ENCODE results near the gene ARMC9. TPM values are rescaled to one million over a fixed set of nuclear protein-coding genes. Genes with fewer than 3 reads are reported as not detected.

ARMC9 gene
- total and polyA plus RNA-seq, 2 of the 13 experiments (the other 11 are each of a cell fraction or from before 2014, with no cell fraction given), result 9.1 to 12.8 TPM

- in situ Hi-C loops (cut with HindIII; ENCODE audit: extremely low pct_ligation_motif_present, low pct_unique_long_range_greater_than_20kb), result loop anchor here (10.0 kb wide), 1 partner anchor 101 kb away; no protein-coding TSS in a partner anchor
- TF ChIP-seq ZNF691 (CRISPR knock-in tag; IDR thresholded peaks at IDR 0.05; ENCODE audit: borderline replicate concordance, low read depth), result no peak
- TF ChIP-seq ZNF777 (CRISPR knock-in tag; IDR thresholded peaks at IDR 0.05), result peak; percentile 67; the same call in 1 of the 2 replicates
- TF ChIP-seq ZNF687 (CRISPR knock-in tag; IDR thresholded peaks at IDR 0.05), result peak; percentile 20; the same call in 1 of the 2 replicates
- TF ChIP-seq ZNF362 (CRISPR knock-in tag; IDR thresholded peaks at IDR 0.05; ENCODE audit: borderline replicate concordance), result no peak
- TF ChIP-seq MTF2 (CRISPR knock-in tag; IDR thresholded peaks at IDR 0.05; ENCODE audit: borderline replicate concordance), result peak; percentile 41; the same call in 1 of the 2 replicates
- peak; percentile 83; the same call in 1 of the 2 replicates for TF ChIP-seq EZH2 (conservative IDR thresholded peaks at IDR 0.05; ENCODE audit: low read depth, low read length)
- no peak for TF ChIP-seq PAWR (CRISPR knock-in tag; IDR thresholded peaks at IDR 0.05; ENCODE audit: borderline replicate concordance)
- H2AFZ ChIP-seq (ENCODE audit: low read length), result no peak overlapping the region
- intact Hi-C loops (cut with micrococcal nuclease; ENCODE audit: unreplicated experiment), result no loop called here
- no peak for DNase-seq (ENCODE audit: low spot score)
- no peaks in the 10 kb centered on the region for H3K79me2 ChIP-seq (ENCODE audit: insufficient read depth, low read length)
- peak overlapping the region; percentile 68 for H3K4me2 ChIP-seq (ENCODE audit: low read depth, low read length)
- POLR2A ChIA-PET, result no interaction called here
- H3K27me3 ChIP-seq (ENCODE audit: control insufficient read depth in 1 of 2, insufficient read depth in 2 of 2, low read length in 2 of 2), result peaks cover 15 to 67% of the 10 kb centered on the region in 2 experiments
- no peak overlapping the region for H3K27ac ChIP-seq (ENCODE audit: extremely low read length, insufficient read depth, low read length)
- FAIRE-seq, result no peak
- peaks cover 40% of the 10 kb centered on the region for H3K4me1 ChIP-seq (ENCODE audit: insufficient read depth, low read length)
- 9% methylated on average over 28 of the region's 41 CpGs for WGBS (ENCODE audit: low lambda C conversion rate)
- CTCF ChIA-PET (ENCODE audit: low intra/inter-chr PET ratio, low total read pairs), result no interaction called here
- no peaks in the 10 kb centered on the region for H3K9me3 ChIP-seq (ENCODE audit: low read length)
- H3K4me3 ChIP-seq (replicated peaks in 1 of 3; ENCODE audit: insufficient read depth in 1 of 3, low read depth in 2 of 3, low read length in 3 of 3), result peak overlapping the region in 2 of 3 experiments; percentile 22 to 53; a peak in 2 of 6 replicates
- 0 out of 3 replicates have a peak, but pooled peaks have one; percentile 0 for ATAC-seq
- no peaks in the 10 kb centered on the region for H3K36me3 ChIP-seq (replicated peaks in 1 of 2; ENCODE audit: control insufficient read depth in 1 of 2, insufficient read depth in 2 of 2, low read length in 2 of 2)
- no peak overlapping the region for H3K9ac ChIP-seq (ENCODE audit: insufficient read depth, low read depth, low read length)
- no peaks in the 10 kb centered on the region for H4K20me1 ChIP-seq (ENCODE audit: insufficient read depth, low read length)
- BruUV-seq (replicated peaks), result no TSS peak
These were observed 197.8 kb downstream of the ARMC9 start for GRCh38 chr2:231396058-231396821.

Measured in HepG2 (cell line).